ENCODE results near the gene NFASC.

Gene NFASC

GRCh38 chr1:204829133-204829825 lies 41.4 kb upstream of the NFASC start:
- no peak for TF ChIP-seq CTCF (IDR thresholded peaks at IDR 0.05; ENCODE audit: insufficient read depth, low read length, poor library complexity, severe bottlenecking)
- DNase-seq (ENCODE audit: extremely low read depth, insufficient read length), result no peak
- no peak overlapping the region for H3K4me3 ChIP-seq (replicated peaks; ENCODE audit: low read depth, low read length)
- peaks cover 4% of the 10 kb centered on the region for H3K27me3 ChIP-seq (replicated peaks; ENCODE audit: control insufficient read depth, insufficient read depth, low read length)
- H3K36me3 ChIP-seq (ENCODE audit: control insufficient read depth, insufficient read depth, low read length), result no peaks in the 10 kb centered on the region

- DNase-seq (ENCODE audit: extremely low read depth, insufficient read length), result no peak
- Histone ChIP-seq H3K36me3 (ENCODE audit: control insufficient read depth, insufficient read depth, low read length) (no peaks in the 10 kb centered on the region), H3K27me3 (replicated peaks; ENCODE audit: control insufficient read depth, insufficient read depth, low read length) (peaks cover 4% of the 10 kb centered on the region), H3K4me3 (replicated peaks; ENCODE audit: low read depth, low read length) (no peak overlapping the region)
- TF ChIP-seq CTCF (IDR thresholded peaks at IDR 0.05; ENCODE audit: insufficient read depth, low read length, poor library complexity, severe bottlenecking), result no peak
Observed at GRCh38 chr1:204830747-204831146, 39.9 kb upstream of the NFASC start.

GRCh38 chr1:204831186-204831585 lies 39.5 kb upstream of the NFASC start:
- no peak for TF ChIP-seq CTCF (IDR thresholded peaks at IDR 0.05; ENCODE audit: insufficient read depth, low read length, poor library complexity, severe bottlenecking)
- Histone ChIP-seq H3K4me3 (replicated peaks; ENCODE audit: low read depth, low read length) (no peak overlapping the region), H3K27me3 (replicated peaks; ENCODE audit: control insufficient read depth, insufficient read depth, low read length) (peaks cover 4% of the 10 kb centered on the region), H3K36me3 (ENCODE audit: control insufficient read depth, insufficient read depth, low read length) (no peaks in the 10 kb centered on the region)
- DNase-seq (ENCODE audit: extremely low read depth, insufficient read length), result no peak

GRCh38 chr1:204834336-204834735 lies 36.3 kb upstream of the NFASC start:
- Histone ChIP-seq H3K4me3 (replicated peaks; ENCODE audit: low read depth, low read length) (no peak overlapping the region), H3K36me3 (ENCODE audit: control insufficient read depth, insufficient read depth, low read length) (no peaks in the 10 kb centered on the region), H3K27me3 (replicated peaks; ENCODE audit: control insufficient read depth, insufficient read depth, low read length) (peaks cover 2% of the 10 kb centered on the region)
- DNase-seq (ENCODE audit: extremely low read depth, insufficient read length), result no peak
- no peak for TF ChIP-seq CTCF (IDR thresholded peaks at IDR 0.05; ENCODE audit: insufficient read depth, low read length, poor library complexity, severe bottlenecking)

GRCh38 chr1:204834752-204835151 lies 35.9 kb upstream of the NFASC start:
- no peak for TF ChIP-seq CTCF (IDR thresholded peaks at IDR 0.05; ENCODE audit: insufficient read depth, low read length, poor library complexity, severe bottlenecking)
- no peak overlapping the region for H3K4me3 ChIP-seq (replicated peaks; ENCODE audit: low read depth, low read length)
- DNase-seq (ENCODE audit: extremely low read depth, insufficient read length), result no peak

GRCh38 chr1:204835737-204836136 lies 34.9 kb upstream of the NFASC start:
- Histone ChIP-seq H3K27me3 (replicated peaks; ENCODE audit: control insufficient read depth, insufficient read depth, low read length) (peaks cover 2% of the 10 kb centered on the region), H3K4me3 (replicated peaks; ENCODE audit: low read depth, low read length) (no peak overlapping the region), H3K36me3 (ENCODE audit: control insufficient read depth, insufficient read depth, low read length) (no peaks in the 10 kb centered on the region)
- DNase-seq (ENCODE audit: extremely low read depth, insufficient read length), result no peak
- TF ChIP-seq CTCF (IDR thresholded peaks at IDR 0.05; ENCODE audit: insufficient read depth, low read length, poor library complexity, severe bottlenecking), result no peak

More at GRCh38 chr1:204834752-204835151, 35.9 kb upstream of the NFASC start:
- peaks cover 2% of the 10 kb centered on the region for H3K27me3 ChIP-seq (replicated peaks; ENCODE audit: control insufficient read depth, insufficient read depth, low read length)
- no peaks in the 10 kb centered on the region for H3K36me3 ChIP-seq (ENCODE audit: control insufficient read depth, insufficient read depth, low read length)
